Colon (tissue), 2 donors: Measurements from ENCODE around the gene PABPC3.

Experiments
- FAIRE-seq: peaks from 2 replicates; lab custom pipeline; 2012; peaks lifted over from hg19 to GRCh38; lab: Jason Lieb, UNC
- donor health status: control.
- donor health status: control.

PABPC3 gene

DNA sequence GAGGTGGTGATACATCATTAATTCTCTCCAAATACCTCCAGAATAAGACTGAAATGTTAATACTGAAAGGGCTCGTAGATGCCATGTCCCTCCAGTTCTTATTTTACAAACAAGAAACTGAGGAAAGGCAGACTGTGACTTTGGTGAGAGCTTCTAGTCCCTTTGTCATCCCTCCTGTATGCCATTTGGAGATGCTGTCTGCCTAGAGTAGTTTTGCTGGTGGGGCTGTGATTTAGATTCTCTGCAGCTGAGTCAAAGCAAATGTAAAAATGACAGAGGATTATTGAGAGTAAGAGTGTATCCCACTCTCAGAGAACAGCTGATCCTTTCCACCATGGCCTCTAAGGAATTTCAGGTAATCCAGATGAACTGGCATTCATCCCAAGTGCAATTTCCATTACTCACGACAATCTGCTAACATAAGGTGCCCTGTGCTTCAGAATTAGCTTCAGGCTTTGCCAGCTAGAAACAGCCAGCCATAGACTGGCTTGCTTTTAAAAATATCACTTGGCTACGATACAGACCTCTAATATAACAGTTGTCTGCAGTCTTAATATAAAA, 16.8 kb downstream of the PABPC3 start:
- no peak for FAIRE-seq

DNA sequence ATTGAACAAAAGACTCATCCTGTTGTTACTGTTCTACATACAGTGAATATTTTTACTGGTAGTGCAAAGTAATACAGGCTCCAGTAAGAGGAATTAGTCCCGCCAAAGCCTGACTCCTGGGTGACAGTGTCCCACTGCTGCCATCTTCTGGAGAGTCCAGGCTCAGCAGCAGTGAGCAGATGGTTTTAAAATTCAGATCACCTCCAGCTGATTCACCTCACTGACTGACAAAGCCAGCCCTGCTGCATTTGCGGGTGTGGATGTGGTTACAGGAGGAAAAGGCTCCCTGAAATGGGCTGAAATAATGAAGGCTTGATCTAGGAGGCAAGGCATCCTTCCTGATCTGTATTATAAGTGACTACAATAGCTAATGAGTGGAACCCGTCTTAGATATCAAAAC, 18.3 kb downstream of the PABPC3 start:
- no peak for FAIRE-seq

DNA sequence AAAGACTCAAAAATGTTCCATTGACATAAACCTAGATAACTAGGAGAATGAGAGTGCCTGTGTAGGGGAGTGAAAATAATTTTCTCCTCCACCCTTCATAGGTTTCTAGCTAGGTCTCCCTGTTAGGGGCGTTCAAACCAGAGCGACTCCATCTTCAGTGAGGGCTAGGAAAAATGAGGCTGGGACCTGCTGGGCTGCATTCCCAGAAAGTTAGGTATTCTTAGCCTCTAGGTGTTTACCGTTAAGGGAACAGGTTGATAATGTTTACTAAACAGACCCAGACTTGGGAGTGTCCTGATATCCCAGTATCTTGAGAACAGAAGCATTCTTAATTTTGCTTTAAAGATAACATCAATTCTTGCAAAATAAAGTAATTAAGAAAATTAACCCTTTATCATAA, 20.1 kb downstream of the PABPC3 start:
- no peak for FAIRE-seq

DNA sequence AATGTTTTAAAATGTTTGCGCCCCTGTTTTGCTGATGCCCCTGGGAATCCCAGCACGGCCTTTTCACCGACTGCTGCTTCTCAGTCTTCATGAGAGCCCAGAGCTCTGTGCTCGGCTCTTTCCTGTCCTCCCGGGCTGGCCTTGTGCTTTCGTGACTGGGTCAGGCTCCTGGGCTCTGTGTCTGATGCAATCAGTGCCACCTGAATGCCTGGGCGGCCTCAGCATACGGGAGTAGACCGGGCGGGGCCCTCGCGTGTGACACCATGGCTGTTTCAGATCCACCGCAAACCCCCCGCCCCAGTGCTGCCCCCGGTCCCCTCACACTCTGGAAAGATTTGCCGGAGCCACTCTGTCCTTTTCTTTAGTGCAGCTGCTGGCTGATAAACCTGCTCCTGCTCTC, 21.4 kb downstream of the PABPC3 start:
- no peak for FAIRE-seq

DNA sequence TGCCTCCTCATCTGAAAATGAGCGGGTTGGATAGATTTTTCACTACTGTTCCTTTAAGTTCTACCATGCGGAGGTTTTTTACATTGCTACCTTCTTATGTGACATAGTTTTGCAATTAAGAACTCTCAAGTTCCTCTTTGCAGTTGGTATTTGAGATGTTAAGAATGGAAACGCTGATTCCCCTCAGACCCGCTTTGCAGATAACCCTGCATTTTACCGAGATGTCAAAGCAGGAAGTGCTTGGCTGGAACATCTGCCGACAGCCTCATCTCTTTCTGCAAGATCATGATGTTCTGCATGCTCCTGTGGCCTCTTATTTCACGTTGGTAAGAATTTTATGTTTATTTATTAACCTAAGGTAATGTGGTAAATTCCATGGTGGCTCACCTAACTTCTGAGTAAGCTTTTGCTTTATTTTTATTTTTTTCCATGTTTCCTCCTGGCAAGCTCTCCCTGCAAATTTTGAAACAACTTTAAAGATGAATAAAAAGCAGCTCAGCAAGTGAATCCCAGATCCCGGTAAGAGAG, 22.5 kb downstream of the PABPC3 start:
- no peak for FAIRE-seq

DNA sequence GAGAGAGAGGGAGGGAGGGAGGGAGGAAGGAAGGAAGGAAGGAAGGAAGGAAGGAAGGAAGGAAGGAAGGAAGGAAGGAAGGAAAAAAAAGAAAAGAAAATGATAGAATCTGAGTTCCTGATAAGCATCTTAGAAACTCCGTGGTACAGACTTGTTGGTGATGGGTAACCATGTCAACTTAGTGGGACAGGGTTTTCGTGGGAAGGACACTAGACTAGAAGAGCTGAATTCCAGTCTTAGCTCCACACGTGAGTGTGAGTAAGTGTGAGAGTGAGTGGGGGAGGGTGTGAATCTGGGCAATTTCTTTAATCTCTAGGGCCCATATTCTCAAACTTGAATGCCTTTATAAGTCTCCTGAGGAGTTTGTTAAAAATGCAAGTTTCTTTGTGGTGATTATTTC, 35.0 kb downstream of the PABPC3 start:
- no peak for FAIRE-seq

DNA sequence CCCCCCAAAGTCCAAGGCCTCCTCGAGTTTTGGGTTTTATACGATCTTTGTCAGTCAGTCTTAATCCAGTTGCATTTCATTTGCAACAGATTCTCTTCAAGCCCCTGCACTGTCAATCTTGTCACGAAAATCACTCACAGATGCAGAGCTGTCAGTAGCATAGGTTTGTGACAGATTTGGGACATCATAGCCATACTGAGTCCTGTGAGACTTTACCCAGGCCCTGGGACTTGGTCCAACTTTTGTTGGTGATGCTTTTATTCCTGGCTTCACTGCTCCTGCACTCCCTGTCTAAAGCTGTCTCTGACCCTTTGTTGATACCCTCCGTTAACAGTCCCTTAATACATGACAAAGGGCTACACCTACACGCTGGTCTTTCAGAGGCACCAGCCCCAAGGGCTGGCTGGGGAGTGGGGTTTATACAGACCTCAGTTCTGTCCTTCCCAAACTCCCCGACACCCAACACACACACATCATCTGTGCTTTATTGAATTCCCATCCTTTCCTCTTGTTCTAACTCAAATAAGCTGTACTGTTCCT, 36.0 kb downstream of the PABPC3 start:
- FAIRE-seq, result no peak

DNA sequence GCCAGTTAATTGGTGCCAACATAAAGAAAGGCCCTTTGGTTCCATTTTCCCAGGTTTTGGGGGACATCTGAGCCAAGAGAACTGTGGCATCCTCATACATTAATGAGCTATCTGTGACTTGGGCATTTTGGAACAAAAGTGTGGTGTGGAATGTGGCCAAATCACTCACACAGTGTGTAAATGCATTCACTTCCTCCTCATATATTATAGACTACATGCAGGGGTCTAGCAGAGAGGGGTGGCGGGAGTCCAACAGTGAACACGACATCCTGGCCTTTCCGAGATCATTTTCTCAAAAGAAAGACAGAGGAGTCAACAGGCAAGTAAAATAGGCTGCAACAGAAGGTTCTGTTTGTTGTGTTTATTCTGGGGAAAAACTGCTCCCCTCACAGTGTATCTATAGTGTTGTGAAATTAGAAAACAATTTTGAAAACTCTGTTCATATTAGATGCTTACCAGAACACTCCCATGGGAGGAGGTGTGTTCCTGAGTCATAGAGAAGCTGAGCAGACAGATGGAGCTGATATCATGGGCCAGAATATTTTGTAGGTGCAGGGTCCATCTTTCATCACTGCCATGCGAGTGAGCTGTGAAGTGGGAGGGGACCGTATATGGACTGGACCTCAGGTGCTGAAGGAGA, 36.9 kb downstream of the PABPC3 start:
- no peak for FAIRE-seq

DNA sequence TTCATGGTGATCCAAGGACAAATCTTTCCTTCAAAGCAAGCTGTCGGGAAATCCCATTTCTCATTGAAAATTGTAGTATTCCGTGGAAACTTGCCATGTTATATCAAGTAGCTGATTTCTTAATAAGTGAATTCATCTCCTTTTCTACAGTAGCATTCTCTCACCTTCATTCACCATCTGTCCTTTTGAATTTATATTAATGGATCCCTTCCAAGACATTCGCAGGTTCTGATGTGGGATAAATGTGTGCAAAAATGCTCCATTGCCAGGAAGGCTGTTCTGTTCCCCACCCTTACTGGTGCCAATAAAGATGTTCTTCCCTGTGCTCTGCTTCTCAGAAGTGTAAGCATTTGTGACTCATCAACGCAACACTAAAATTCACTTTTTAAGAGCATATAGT, 40.0 kb downstream of the PABPC3 start:
- no peak for FAIRE-seq

DNA sequence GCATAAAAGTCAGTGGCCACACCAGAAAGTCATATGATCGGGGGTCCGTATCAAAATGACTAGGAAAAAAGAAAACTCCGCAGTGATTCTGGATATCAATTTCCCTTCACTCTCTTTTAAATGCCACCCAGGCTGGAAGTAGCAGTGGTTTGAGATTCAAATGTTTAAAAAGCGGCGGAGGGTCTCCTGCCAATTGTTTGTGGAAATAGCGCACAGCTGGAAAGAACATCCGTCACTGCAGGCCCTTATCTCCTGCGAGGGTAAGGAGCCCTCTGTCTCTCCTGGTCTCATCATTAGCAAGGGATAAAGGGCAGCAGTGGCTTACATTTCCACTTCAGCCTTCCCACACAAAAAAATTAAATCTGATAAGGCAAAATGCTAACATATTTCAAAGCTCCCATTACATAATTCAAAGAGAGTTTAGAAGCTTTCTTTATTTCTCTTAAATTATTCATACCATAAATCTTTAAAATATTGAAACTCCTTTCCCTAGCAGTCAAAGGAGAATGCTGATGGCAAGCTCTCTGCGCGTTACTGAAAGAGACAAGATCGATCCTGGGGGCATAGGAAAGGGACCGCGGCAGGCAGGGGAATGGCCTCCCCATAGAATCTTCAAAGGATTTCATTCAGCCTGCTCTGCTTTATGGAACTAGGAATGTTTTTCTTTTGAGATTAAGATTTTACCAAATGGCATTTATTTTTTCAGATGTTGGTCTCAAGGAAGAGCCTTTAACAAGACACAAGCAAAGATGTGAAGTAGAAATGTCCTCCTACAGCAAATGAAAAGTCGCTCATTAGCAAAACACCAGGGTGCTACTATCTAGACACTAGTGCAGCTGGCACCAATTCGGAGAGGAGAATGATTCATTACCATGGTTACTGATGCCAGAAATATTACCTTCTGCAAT, 41.2 kb downstream of the PABPC3 start:
- FAIRE-seq, result no peak

DNA sequence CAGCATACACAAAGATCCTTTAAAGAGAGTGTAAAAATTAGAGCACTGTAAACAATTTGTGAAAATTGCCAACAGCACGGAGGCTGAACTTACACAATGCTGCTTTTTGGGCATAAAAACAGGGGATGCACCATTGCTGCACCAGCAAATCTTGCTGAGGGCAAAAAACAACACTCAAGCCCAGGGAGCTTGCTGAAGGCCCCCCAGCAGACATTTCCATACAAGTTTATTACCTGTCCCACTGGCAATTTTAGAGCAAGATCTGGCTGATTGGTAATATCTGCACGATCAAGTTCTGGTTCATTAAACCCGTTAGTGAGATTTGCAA, 41.8 kb downstream of the PABPC3 start:
- no peak for FAIRE-seq

DNA sequence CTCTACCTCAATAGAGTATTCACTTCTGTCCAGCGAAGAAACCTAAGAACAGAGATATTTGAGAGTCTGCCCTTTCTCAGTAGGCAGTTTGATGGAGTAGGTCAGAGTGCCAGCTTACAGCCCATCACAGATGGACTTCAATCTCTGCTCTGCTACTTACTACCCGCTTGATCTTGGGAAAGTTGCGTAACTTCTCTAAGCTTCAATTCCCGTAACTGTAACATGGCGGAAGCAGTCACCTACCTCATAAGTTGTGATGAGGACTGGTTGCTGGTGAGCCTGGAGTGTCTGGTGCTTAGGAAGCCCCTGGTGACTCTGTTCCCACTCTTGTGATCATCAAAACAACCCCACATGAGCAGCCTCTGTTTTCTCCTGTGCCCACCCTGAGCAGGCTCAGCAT, 45.1 kb downstream of the PABPC3 start:
- no peak for FAIRE-seq

DNA sequence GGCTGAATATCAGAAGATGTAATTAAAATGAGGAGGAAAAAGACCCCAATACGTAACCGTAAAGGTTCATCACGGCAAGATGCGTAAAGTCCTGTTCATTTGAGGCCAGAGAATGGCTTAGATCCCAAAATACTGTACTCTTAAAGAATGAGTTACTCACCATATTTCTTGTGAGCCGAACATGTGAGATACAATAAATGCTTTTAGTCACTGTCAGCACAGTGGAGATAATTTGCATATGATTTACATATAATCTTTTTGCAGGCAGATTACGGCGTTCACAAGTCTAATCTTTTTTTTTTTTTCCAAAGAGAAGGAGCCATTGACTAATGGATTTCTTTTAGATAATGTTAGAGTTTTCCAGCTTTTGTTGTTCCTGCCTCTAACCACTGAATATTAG, 47.8 kb downstream of the PABPC3 start:
- no peak for FAIRE-seq

DNA sequence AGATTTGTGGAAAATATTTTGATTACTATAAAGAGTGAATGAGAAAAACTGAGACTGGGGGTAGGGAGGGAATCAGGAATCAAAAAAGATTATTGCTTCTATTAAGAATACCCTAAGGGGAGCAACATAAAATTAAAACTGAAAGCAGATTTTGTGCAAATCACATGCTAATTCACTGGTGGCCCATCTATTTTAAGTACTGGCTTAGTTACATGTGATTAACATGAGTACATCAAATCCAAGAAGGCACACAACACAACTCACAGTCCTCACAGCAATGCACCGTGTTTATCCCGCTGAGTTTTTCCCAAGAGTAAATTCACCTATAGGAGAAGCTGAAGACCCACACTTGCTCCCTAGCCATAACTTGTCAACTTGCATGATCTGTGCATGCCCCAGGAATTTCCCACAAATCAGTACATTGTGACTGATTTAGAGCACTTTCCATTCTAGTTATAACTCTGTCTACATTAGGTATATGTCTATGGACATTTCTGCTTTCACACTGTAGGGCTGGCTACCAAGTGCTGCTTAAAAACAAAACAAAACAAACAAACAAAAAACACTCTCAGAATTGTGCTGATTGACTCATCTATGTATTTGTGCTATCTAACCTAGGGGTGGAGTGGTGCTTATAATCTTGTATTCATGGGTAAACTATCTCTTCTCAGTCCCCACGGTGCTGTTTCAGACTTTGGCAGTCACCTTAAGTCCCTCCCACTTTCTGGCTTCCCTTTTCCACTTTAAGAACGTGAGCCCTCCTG, 51.9 kb downstream of the PABPC3 start:
- no peak for FAIRE-seq

DNA sequence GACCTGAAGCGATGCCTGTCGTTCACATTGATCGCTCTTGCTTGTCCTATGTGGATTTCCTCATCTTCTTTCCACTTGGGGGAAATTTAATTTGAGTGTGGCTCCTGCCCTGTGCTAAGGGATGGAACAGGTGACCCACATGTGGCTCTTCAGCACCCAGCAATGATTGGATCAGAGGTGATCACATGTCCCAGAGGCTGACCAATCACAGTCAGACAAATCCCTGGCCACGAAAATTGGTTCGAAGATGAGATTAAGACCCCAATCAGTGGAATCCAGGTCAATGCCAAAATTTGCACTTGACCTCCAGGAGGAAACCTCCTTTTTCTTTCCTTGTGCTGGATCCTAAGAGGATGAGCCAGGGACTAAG, 52.5 kb downstream of the PABPC3 start:
- FAIRE-seq, result no peak
